Cardiac septum (tissue), 1 donor: ENCODE results near the gene SGSH. TPM values are rescaled to one million over a fixed set of nuclear protein-coding genes. Genes with fewer than 3 reads are reported as not detected.
"Not testable (repeated sequence)": the region's sequence is repeated elsewhere in the genome, so short reads cannot be mapped to it uniquely, and the experiment has no call there.

Source experiments
- DNase-seq: peaks from one replicate; pipeline ENCODE4 v3.0.0-alpha.2; 2020; ENCODE audit warnings: low spot score
- intact Hi-C: fragments of 100-400 bp; cut with DNase I; formaldehyde crosslinking; loops from one replicate; pipeline ENCODE4 v1.14.0; 2022
- total RNA-seq: library from RNA; stranded (reverse); fragmentation: NEBNext Ultra II Directional; extraction: Animal tissue kit (Norgen Biotek cat#: 25700); gene quantifications from one replicate; pipeline ENCODE4 v1.2.1, GENCODE V29; 2021
- donor health status: DM: no; HTN: no; CAD: no.

SGSH gene
- total RNA-seq, 1 donor from 2014 or later = 21.4 TPM

DNA sequence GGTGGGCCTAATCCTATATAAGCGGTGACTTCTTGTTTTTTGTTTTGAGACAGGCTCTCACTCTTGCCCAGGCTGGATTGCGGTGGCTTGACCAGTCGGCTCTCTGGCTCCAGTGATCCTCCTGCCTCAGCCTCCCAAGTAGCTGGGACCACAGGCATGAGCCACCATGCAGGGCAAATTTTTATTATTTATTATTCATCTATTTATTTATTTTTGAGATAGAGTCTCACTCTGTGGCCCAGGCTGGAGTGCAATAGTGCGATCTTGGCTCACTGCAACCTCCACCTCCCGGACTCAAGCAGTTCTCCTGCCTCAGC, 35.9 kb upstream of the SGSH start:
- no peak for DNase-seq
- intact Hi-C loops = no loop called here

DNA sequence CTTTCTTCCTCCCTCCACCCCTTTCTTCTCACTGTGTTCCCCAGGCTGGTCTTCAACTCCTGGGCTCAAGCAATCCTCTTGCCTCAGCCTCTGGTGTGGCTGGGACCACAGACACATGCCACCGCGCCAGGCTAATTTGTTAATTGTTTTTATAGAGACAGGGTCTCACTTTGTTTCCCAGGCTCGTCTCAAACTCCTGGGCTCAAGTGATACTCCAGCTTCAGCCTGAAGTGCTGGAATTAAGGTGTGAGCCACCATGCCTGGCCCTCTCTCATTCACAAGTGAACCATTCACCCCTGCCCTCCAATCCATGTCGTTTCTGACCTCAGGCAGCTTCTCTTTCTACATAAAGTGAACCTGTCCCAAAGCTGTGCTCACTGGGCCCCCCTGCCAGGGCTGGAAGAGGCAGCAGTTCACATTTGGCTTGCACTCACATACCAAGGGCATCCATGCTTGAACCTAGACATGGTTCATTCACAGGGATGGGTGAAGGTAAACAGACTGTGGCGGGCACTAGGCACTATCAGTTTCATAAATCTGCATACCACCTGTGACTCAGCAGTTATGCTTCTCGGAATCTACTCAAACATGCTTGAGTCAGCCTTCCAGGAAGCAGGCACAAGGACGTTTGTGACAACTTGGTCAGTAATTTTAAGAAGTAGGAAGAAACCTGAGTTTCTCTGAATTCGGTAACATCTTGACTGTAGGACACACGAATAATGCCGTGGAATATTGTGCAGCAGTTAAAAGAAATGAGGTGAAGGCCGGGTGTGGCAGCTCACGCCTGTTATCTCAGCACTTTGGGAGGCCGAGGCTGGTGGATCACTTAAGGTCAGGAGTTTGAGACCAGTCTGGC, 34.5 kb upstream of the SGSH start:
- intact Hi-C loops = no loop called here
- no peak for DNase-seq

DNA sequence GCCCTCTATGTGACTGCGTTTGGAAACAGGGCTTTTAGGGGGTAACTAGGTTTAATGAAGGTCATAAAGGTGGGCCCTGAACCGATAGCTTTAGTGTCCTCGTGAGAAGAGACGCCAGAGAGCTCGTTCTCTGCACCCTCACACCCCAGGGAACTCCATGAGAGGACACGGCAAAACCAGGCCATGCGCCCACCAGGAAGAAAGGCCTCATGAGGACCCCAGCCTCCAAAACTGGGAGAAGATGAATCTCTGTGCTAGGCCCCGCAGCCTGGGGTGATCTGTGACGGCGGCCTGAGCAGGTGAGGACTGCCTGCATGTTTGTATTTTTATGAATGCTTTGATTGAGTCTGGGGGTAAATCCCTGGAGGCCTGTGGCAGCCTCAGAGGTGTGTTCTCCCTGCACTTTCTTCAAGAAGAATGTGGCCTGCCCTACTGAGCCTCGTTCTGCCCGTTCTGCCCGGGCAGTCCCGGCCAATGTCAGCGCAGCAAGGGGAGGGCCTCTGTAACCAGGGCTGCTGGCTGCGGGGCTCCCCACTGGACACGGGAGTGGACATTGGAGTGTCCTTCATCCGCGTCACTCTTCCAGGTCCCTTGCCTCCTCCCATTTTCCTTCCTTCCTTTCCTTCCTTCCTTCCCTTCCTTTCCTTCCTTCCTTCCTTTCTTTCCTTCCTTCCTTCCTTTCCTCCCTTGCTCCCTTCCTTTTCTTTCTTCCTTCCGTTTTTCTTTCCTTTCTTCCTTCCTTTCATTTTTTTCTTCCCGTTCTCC, 33.7 kb upstream of the SGSH start:
- DNase-seq = no peak
- intact Hi-C loops = no loop called here

DNA sequence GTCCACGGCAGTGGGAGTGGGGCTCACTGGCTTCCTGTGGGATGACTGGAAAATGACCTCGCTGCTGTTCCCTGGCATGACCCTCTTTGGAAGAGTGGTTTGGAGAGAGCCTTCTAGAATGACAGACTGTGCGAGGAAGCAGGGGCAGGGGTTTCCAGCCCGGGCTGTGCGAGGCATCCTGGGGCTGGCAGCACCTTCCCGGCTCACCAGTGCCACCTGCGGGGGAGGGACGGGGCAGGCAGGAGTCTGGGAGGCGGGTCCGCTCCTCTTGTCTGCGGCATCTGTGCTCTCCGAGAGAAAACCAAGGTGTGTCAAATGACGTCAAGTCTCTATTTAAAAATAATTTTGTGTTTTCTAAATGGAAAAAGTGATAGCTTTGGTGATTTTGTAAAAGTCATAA, 32.7 kb upstream of the SGSH start:
- peak; percentile 86 for DNase-seq
- intact Hi-C loops = no loop called here

DNA sequence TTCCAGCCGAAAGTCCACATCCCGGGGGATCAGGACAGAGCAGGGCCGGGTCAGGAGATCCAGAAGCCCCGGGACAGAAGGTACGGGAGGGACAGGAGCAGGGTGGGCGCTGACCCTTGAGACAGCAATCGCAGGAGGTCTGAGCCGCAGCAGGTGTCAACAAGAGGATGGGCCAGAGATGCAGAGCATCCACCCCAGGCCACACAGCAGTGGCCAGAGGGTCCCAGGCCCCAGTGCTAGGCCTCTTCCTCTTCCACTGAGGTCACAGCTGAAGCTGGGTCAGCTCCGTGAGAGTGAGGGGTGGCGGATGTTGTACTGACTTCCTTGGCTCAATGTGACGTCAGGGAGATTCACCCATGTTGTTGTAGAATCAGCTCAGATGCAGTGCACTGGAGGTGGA, 31.8 kb upstream of the SGSH start:
- DNase-seq = no peak
- intact Hi-C loops = no loop called here

DNA sequence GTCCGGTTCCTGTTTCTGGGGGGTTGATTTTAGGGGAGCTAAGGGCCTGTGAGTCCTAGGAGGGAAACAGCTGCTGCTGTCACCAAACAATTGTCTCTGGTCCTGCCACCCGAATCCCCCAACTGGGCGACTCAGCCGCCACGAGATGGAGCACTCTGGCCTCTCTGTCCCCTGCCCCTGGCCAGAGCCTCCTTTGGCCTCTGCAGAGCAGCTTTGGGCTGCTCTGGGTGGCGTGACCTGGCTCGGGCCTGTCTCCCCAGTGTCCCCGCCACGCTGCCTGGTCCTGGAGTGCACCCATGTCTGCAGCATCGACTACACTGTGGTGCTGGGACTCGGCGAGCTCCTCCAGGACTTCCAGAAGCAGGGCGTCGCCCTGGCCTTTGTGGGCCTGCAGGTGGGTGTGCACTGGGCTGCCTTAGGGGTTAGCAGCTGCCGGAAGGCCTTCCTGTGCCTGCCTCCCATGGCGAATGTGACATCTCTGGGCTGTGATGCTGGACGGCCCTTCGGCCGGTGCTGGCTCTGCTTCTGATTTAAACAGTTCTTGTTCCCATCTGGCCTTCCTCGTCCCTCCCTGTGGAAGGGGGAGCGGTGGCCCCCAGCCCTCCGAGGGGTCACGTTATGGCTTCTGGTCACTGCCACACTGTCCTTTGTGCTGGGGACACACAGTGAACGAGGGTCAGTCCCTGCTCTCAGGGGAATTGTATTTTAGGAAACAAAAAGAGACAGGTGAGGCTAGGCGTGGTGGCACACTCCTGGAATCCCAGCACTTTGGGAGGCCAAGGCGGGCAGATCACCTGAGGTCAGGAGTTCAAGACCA, 29.0 kb upstream of the SGSH start:
- no peak for DNase-seq
- intact Hi-C loops = no loop called here

DNA sequence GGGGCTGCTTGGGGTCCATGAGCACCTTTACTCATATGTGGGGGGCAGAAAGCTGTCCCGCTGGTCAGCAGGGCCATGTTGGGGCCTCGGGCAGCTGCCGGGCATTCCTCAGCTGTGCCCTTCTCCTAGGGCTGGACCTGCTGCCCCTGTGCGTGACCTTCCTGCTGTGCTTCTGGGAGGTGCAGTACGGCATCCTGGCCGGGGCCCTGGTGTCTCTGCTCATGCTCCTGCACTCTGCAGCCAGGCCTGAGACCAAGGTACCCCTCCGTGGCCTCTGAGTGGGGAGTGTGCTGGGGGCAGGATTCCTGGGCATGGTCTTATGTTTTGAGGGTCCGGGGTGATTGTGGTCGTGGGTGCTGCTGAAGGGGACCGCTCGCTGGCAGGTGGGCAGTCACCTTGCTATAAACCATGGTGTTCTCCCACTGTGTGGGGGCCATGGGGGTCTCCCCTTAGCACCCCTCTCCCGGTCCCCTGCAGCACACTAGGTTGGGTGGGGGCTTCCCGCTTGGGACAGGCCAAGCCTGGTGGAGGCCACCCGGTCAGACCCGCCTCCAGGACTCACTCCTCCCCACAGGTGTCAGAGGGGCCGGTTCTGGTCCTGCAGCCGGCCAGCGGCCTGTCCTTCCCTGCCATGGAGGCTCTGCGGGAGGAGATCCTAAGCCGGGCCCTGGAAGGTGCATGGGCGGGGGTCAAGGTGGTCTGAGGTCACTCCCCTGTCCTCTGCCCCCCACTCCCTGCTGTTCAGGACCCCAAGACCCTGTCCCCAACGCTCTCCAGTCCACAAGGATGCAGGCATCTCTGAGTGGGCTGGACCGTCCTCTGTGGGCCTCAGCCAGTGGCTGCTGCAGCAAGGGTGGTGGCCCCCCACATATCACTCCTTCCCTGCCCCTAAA, 28.1 kb upstream of the SGSH start:
- intact Hi-C loops = no loop called here
- DNase-seq = no peak

DNA sequence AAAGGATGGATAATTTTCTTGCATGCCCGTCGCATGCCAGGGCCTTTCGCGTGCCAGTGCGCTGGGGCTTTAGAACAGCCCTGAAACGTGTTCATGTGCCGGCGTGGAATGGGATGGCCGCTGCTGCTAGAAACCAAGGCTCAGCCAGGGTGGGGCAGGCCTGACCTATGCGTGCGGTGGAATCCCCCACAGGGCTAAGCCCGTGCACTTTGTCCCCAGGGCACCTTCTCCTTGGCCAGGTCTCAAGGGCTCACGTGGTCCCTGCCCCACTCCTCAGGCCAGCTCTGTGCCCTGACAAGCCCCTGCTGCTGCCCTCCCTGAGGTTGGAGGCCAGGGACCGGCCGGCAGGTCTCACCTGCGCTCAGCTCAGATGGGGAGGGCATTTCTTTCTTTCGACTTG, 27.4 kb upstream of the SGSH start:
- DNase-seq = no peak
- intact Hi-C loops = no loop called here

DNA sequence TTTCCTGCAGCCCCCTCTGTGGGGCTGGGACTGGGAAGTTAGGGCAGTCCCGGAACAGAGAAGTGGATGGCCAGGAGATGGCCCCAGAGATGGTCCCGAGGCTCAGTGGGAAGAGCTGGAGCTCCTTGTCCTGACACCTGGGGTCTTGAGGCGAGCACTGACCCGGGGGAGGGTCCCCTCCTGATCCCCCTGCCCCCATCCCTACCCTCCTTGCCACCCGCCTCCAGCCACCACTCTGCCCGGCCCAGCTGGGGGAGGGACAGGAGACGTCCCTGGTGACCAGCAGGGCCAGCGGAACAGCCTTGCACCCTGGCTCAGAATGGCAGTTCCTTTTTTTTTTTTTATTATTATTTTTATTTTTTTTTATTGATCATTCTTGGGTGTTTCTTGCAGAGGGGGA, 26.6 kb upstream of the SGSH start:
- intact Hi-C loops = no loop called here
- no peak for DNase-seq

DNA sequence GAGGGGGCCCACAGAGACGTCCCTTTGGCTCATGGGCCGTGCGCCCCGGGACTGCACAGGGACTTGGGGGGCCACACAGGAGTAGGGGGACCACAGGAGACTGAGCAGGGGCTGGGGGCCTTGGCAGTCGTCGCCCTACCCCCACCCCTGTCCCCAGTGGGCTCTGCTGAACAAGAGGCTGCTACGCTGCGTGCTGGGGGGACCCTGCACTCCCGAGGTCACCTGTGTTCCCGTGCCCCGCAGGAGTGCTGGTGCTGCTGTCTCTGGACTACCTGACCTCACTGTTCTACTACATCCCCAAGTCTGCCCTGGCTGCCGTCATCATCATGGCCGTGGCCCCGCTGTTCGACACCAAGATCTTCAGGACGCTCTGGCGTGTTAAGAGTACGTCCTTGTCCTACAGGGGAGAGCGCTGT, 26.1 kb upstream of the SGSH start:
- DNase-seq = no peak

DNA sequence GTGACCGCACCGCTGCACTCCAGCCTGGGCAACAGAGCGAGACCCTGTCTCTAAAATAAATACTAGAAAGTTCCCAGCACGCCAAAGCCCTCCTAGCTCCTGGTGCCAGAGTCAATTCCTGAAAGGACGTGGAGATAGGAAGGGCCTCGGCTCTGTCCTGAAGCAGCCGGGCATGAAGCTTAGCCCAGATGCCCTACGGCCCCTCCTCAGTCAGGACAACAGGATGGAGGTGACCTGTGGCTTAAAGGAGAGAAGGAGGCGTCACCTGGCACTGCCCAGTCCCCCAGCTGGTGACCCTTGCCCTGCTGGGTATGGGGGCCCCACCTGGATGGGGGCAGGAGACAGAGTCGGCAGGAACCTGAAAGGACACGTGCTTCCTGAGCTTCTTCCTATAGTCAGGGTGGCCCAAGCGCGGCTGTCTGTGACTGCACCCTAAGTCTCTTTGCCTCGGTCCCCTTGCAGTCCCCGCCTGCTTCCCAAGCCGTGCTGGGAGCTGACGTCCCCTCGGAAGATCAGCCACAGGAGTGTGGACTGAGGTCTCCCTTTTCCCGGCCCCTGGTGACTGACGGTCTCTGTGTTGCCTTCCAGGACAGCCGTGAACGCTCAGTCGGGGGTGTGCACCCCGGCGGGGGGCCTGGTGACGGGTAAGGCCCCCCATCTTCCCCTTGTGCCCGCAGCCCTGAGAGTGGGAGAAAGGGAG, 25.6 kb upstream of the SGSH start:
- no peak for DNase-seq
- intact Hi-C loops = no loop called here

More for the DNA sequence above, 26.1 kb upstream of the SGSH start:
- intact Hi-C loops = no loop called here

DNA sequence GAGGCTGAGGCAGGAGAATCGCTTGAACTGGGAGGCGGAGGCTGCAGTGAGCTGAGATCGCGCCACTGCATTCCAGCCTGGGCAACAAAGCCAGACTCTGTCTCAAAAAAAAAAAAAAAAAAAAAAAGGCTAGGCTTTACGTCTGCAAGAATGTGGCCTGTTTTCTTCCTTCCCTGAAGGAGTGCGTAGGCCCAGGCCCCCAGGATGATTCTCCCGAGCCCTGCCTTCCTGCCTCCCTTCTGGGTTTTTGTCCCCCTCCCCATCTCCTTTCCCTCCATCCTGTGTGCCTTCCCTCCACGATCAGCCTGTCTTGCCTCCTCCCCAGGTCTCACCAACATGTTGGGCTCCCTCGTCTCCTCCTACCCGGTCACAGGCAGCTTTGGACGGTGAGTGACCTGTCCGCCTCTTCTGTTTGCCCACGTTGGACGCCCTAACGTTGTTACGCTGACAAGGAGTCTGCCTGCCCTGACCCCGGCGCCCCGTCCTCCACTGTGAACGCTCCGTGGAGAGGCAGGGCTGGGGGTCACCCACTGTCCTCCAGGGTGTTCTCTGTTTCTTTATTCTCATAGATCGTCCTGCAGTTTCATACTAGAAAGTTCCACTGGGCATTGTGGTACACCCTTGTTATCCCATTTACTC, 24.9 kb upstream of the SGSH start:
- DNase-seq = no peak
- intact Hi-C loops = no loop called here

DNA sequence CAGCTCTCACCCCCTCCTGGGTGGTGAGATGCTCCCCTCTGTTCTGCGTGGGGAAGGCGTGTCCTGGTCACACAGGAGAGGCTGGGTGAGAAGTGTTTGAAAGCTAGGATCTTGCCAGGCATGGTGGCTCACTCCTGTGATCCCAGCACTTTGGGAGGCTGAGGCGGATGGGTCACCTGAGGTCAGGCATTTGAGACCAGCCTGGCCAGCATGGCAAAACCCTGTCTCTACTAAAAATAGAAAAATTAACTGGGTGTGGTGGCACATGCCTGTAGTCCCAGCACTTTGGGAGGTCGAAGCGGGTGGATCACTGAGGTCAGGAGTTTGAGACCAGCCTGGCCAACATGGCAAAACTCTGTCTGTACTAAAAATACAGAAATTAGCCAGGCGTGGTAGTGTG, 24.3 kb upstream of the SGSH start:
- DNase-seq, intact Hi-C loops: not testable (repeated sequence)

DNA sequence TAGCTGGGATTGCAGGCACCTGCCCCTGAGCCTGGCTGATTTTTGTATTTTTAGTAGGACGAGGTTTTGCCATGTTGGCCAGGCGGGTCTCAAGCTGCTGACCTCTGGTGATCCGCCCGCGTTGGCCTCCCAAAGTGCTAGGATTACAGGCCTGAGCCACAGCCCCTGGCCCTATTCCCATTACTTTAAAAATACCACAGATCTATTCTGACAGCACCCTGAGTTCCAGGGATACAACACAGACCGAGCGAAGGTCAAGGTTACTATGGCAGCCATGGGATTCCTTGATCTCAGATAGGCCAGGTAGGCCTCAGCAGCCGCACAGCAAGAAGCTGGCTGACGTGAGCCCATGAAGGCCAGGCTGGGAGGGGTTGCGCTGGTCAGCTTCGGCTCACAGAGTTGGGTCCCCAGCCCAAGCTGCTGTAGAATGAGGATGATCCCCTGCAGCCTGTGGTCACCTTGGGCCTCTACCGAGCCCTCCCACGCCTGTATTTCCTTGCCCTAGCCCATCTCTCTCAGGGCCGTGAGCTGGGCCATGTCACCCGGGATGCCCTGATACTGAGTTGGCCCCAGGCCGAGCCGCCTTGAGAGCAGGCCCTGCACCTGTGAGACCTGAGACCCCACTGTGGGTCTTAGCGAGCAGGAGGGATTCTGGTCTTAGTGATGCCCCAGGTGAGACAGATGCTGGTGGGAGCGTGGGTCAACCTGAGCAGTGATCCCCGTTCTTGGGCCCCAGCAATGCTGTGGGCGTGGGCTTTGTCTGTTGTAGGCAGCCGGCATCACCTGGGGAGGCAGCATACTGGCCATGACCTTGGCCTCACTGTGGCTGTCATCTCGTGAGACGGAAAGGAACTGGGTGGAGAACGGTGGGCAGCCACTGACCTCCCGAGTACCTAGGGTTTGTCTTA, 23.6 kb upstream of the SGSH start:
- no peak for DNase-seq
- intact Hi-C loops = no loop called here

DNA sequence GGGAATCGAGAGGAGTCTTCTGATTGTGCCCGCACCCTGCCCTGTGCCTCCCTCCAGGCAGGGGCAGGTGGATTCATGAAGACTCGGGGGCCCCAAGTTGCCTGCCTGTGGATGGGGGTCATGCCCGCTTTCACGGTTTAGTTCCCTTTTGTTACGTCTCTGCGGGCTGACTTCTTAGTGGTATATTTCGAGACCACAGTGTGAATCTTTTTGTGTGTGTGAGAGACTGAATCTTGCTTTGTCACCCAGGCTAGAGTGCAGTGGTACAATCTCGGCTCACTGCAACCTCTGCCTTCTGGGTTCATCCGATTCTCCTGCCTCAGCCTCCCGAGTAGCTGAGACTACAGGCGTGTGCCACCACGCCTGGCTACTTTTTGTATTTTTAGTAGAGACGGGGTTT, 22.4 kb upstream of the SGSH start:
- intact Hi-C loops = no loop called here
- no peak for DNase-seq

DNA sequence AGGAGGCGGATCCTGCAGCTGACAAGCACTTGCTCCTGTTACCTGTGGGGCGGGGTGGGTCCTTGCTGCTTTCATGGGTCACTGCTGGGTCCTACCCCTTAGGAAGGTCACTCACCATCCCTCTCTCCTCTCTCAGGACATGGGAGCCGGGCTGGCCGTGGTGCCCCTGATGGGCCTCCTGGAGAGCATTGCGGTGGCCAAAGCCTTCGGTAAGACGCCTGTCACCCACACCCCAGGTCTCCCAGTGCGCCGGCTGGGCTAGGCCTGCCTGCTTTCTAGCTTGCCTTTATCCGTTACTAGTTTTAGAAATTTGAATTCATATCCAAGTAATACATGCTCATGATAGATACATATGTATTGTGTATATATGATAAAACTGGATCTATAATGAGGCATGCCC, 17.3 kb upstream of the SGSH start:
- DNase-seq = no peak

DNA sequence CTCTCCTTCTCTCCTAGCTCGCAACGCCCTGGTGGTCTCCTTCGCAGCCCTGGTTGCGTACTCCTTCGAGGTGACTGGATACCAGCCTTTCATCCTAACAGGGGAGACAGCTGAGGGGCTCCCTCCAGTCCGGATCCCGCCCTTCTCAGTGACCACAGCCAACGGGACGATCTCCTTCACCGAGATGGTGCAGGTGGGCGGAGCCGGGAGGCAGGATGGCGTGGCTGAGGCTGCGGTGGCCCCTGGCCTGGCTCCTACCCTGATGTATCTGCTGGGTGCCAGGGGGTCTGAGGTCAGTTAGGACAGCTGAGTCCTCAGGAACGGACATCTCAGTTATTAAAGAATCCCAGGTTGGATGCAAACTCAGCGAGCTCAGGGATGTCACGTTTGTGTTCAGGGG, 16.8 kb upstream of the SGSH start:
- intact Hi-C loops = no loop called here
- no peak for DNase-seq

More for the DNA sequence above, 17.3 kb upstream of the SGSH start:
- intact Hi-C loops = no loop called here
